ENCODE measurements around the gene TTC23L. TPM values are rescaled to one million over a fixed set of nuclear protein-coding genes. Genes with fewer than 3 reads are reported as not detected.
"Not testable (repeated sequence)": the region's sequence is repeated elsewhere in the genome, so short reads cannot be mapped to it uniquely, and the experiment has no call there.

TTC23L gene
- total RNA-seq, 4 donors from 2014 or later: 0.45 to 7.1 (median 0.75) TPM

- Histone ChIP-seq H3K27ac (no peak overlapping the region), H3K4me3 (replicated peaks in 1 of 3) (no peak overlapping the region), H3K36me3 (peaks cover 11 to 14% of the 10 kb centered on the region in 2 donors), H3K4me1 (peaks cover 21 to 31% of the 10 kb centered on the region in 2 donors), H3K9me3 (no peaks in the 10 kb centered on the region), H3K27me3 (no peaks in the 10 kb centered on the region)
- no peak for DNase-seq
- 87 to 94% methylated on average over 4 of the region's 4 CpGs for WGBS, 2 donors
- peak in 1 of 6 experiments; percentile 5 for TF ChIP-seq CTCF (IDR thresholded peaks at IDR 0.05)
- no peak for TF ChIP-seq POLR2A (IDR thresholded peaks at IDR 0.05)
- intact Hi-C loops (cut with DNase I): no loop called here
Measured at GRCh38 chr5:34919077-34919476, 80.1 kb downstream of the TTC23L start.

DNA sequence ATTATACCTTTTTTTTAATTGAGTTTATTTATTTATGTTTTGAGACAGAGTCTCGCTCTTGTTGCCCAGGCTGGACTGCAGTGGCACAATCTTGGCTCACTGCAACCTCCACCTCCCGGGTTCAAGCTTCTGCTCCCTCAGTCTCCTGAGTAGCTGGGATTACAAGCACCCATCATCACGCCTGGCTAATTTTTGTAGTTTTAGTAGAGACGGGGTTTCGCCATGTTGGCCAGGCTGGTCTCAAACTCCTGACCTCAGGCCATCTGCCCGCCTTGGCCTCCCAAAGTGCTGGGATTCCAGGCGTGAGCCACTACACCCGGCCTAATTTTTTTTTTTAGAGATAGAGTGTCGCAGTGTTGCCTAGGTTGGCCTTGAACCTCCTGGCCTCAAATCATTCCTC, 84.3 kb downstream of the TTC23L start:
- Histone ChIP-seq H3K4me1 (peaks cover 22 to 24% of the 10 kb centered on the region in 2 donors), H3K27ac (peak overlapping the region in 2 of 3 donors; percentile 8 to 55), H3K36me3 (peaks cover 18 to 21% of the 10 kb centered on the region in 2 donors)
- H3K27me3 ChIP-seq; H3K9me3 ChIP-seq; intact Hi-C loops (cut with DNase I); DNase-seq; H3K4me3 ChIP-seq (replicated peaks in 1 of 3): not testable (repeated sequence)
- 88 to 93% methylated on average over 9 of the region's 9 CpGs for WGBS, 2 donors

GRCh38 chr5:34923694-34924461, 84.9 kb downstream of the TTC23L start:
- H3K36me3 ChIP-seq: peaks cover 18 to 21% of the 10 kb centered on the region in 2 donors
- 60 to 75% methylated on average over 3 of the region's 3 CpGs for WGBS, 2 donors
- intact Hi-C loops (cut with DNase I): no loop called here
- H3K27me3 ChIP-seq: no peaks in the 10 kb centered on the region
- H3K4me3 ChIP-seq (replicated peaks in 1 of 3): no peak overlapping the region
- H3K27ac ChIP-seq: peak overlapping the region in 2 of 3 donors; percentile 8 to 55
- H3K4me1 ChIP-seq: peaks cover 28 to 30% of the 10 kb centered on the region in 2 donors
- H3K9me3 ChIP-seq: no peaks in the 10 kb centered on the region
- TF ChIP-seq CTCF (IDR thresholded peaks at IDR 0.05) (no peak), POLR2A (IDR thresholded peaks at IDR 0.05) (peak in 1 of 2 donors; percentile 16)
- DNase-seq: no peak

DNA sequence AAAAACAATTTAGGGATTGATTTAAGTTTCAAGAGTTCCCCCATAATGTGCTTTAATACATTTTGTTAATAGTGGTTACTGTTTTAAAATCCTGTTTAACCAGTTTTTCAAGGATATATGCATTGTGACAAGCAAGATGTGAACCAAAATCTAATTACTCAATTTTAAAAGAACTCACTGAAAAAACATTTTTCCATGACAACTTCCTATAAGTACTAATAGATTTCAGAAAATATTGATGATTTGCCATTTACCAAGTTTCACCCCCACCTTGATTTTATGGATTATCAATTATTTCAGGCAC, 85.5 kb downstream of the TTC23L start:
- H3K36me3 ChIP-seq: peaks cover 18 to 21% of the 10 kb centered on the region in 2 donors
- no peak for DNase-seq
- TF ChIP-seq POLR2A (IDR thresholded peaks at IDR 0.05) (no peak), CTCF (IDR thresholded peaks at IDR 0.05) (no peak)

GRCh38 chr5:34926318-34926888, 87.4 kb downstream of the TTC23L start:
- Histone ChIP-seq H3K4me3 (replicated peaks in 1 of 3) (no peak overlapping the region), H3K4me1 (peaks cover 38 to 40% of the 10 kb centered on the region in 2 donors), H3K27ac (peak overlapping the region; percentile 23 to 74 (median 70)), H3K9me3 (no peaks in the 10 kb centered on the region), H3K36me3 (peaks cover 18 to 21% of the 10 kb centered on the region in 2 donors), H3K27me3 (no peaks in the 10 kb centered on the region)
- WGBS, 2 donors: 90 to 96% methylated on average over 3 of the region's 3 CpGs
- intact Hi-C loops (cut with DNase I): no loop called here
- no peak for DNase-seq
- no peak for TF ChIP-seq CTCF (IDR thresholded peaks at IDR 0.05)
- TF ChIP-seq POLR2A (IDR thresholded peaks at IDR 0.05): no peak

More for the DNA sequence above, 85.5 kb downstream of the TTC23L start:
- Histone ChIP-seq H3K9me3 (no peaks in the 10 kb centered on the region), H3K4me3 (replicated peaks in 1 of 3) (no peak overlapping the region), H3K4me1 (peaks cover 28 to 31% of the 10 kb centered on the region in 2 donors), H3K27ac (peak overlapping the region in 2 of 3 donors; percentile 8 to 55), H3K27me3 (no peaks in the 10 kb centered on the region)
- intact Hi-C loops (cut with DNase I): no loop called here

Measured in thyroid gland (tissue), 4 donors.